Mesodermal cell (in vitro differentiated cells): ENCODE measurements around the gene STARD3.

ENCODE experiments used
- H3K27ac ChIP-seq: 2 replicates; pipeline ENCODE4 v1.7.0; 2013; ENCODE audit warnings: mild to moderate bottlenecking, low read depth, low read length, moderate library complexity; ENCODE audit not compliant: severe bottlenecking
- H3K36me3 ChIP-seq: 2 replicates; pipeline ENCODE4 v1.7.1; 2013; ENCODE audit warnings: mild to moderate bottlenecking, low read length, moderate library complexity; ENCODE audit not compliant: control insufficient read depth, insufficient read depth
- H3K4me1 ChIP-seq: one replicate; pipeline ENCODE4 v1.7.1; 2013; ENCODE audit warnings: mild to moderate bottlenecking, low read length; ENCODE audit not compliant: insufficient read depth, control insufficient read depth, poor library complexity, severe bottlenecking
- H3K4me3 ChIP-seq: 2 replicates; pipeline ENCODE4 v1.7.0; 2013; ENCODE audit warnings: low read length, control low read depth, mild to moderate bottlenecking; ENCODE audit not compliant: insufficient read depth, poor library complexity, severe bottlenecking; ENCODE audit errors: extremely low read depth
- H3K9me3 ChIP-seq: 2 replicates; pipeline ENCODE4 v1.7.1; 2013; ENCODE audit warnings: mild to moderate bottlenecking, low read length, moderate library complexity; ENCODE audit not compliant: control insufficient read depth
- WGBS, 2 experiments: methylation state at CpG; one replicate each; pipeline ENCODE4 v1.1.5; 2013; ENCODE audit warnings: missing lambda C conversion rate in 2 of 2; ENCODE audit not compliant: insufficient coverage in 2 of 2; 5-methylcytosine and 5-hydroxymethylcytosine counted together

Gene STARD3

GRCh38 chr17:39653662-39654331 lies 16.9 kb downstream of the STARD3 start:
- Histone ChIP-seq H3K4me3 (no peak overlapping the region), H3K27ac (no peak overlapping the region), H3K4me1 (peaks cover 25% of the 10 kb centered on the region), H3K36me3 (peaks cover 30% of the 10 kb centered on the region), H3K9me3 (no peaks in the 10 kb centered on the region)
- WGBS, 2 experiments, result 74 to 75% methylated on average over 10 to 12 of the region's 14 CpGs

GRCh38 chr17:39655105-39655504 lies 18.2 kb downstream of the STARD3 start:
- no peak overlapping the region for H3K27ac ChIP-seq
- 100% methylated on average over 1 of the region's 2 CpGs for WGBS, 2 experiments
- H3K4me3 ChIP-seq, result no peak overlapping the region
- peaks cover 40% of the 10 kb centered on the region for H3K36me3 ChIP-seq
- H3K9me3 ChIP-seq, result no peaks in the 10 kb centered on the region
- peaks cover 22% of the 10 kb centered on the region for H3K4me1 ChIP-seq

GRCh38 chr17:39658346-39658745 lies 21.4 kb downstream of the STARD3 start:
- H3K36me3 ChIP-seq, result peaks cover 52% of the 10 kb centered on the region
- H3K27ac ChIP-seq, result no peak overlapping the region
- peaks cover 4% of the 10 kb centered on the region for H3K4me1 ChIP-seq
- no peaks in the 10 kb centered on the region for H3K9me3 ChIP-seq
- 87 to 94% methylated on average over 5 to 10 of the region's 11 CpGs for WGBS, 2 experiments
- H3K4me3 ChIP-seq, result no peak overlapping the region

GRCh38 chr17:39658760-39659159 lies 21.8 kb downstream of the STARD3 start:
- H3K9me3 ChIP-seq, result no peaks in the 10 kb centered on the region
- H3K36me3 ChIP-seq, result peaks cover 49% of the 10 kb centered on the region
- WGBS, 2 experiments, result 86% methylated on average over 1 of the region's 3 CpGs; no CpG with 5 or more reads in 1 of the 2 experiments
- H3K27ac ChIP-seq, result no peak overlapping the region
- H3K4me1 ChIP-seq, result peaks cover 6% of the 10 kb centered on the region
- H3K4me3 ChIP-seq, result no peak overlapping the region

GRCh38 chr17:39659279-39660010 lies 22.5 kb downstream of the STARD3 start:
- no peaks in the 10 kb centered on the region for H3K9me3 ChIP-seq
- H3K27ac ChIP-seq, result no peak overlapping the region
- H3K4me3 ChIP-seq, result no peak overlapping the region
- 82 to 93% methylated on average over 8 of the region's 15 CpGs for WGBS, 2 experiments
- peaks cover 42% of the 10 kb centered on the region for H3K36me3 ChIP-seq
- peaks cover 9% of the 10 kb centered on the region for H3K4me1 ChIP-seq

GRCh38 chr17:39660011-39660360 lies 23.0 kb downstream of the STARD3 start:
- H3K36me3 ChIP-seq, result peaks cover 37% of the 10 kb centered on the region
- no peak overlapping the region for H3K4me3 ChIP-seq
- H3K4me1 ChIP-seq, result peaks cover 10% of the 10 kb centered on the region
- no peak overlapping the region for H3K27ac ChIP-seq
- WGBS, 2 experiments, result 86 to 100% methylated on average over 4 to 5 of the region's 5 CpGs
- H3K9me3 ChIP-seq, result no peaks in the 10 kb centered on the region

- WGBS, 2 experiments, result 91 to 94% methylated on average over 33 of the region's 35 CpGs
- H3K9me3 ChIP-seq, result no peaks in the 10 kb centered on the region
- no peak overlapping the region for H3K4me3 ChIP-seq
- peaks cover 31% of the 10 kb centered on the region for H3K36me3 ChIP-seq
- no peak overlapping the region for H3K27ac ChIP-seq
- H3K4me1 ChIP-seq, result peaks cover 10% of the 10 kb centered on the region
These were observed 23.7 kb downstream of the STARD3 start for GRCh38 chr17:39660397-39661385.

GRCh38 chr17:39661744-39662541 lies 25.0 kb downstream of the STARD3 start:
- Histone ChIP-seq H3K36me3 (peaks cover 31% of the 10 kb centered on the region), H3K4me1 (peaks cover 10% of the 10 kb centered on the region), H3K9me3 (no peaks in the 10 kb centered on the region), H3K4me3 (no peak overlapping the region), H3K27ac (no peak overlapping the region)
- 83 to 91% methylated on average over 4 to 8 of the region's 8 CpGs for WGBS, 2 experiments

GRCh38 chr17:39662551-39663339 lies 25.8 kb downstream of the STARD3 start:
- Histone ChIP-seq H3K4me3 (no peak overlapping the region), H3K9me3 (no peaks in the 10 kb centered on the region), H3K4me1 (peaks cover 16% of the 10 kb centered on the region), H3K27ac (no peak overlapping the region), H3K36me3 (peaks cover 31% of the 10 kb centered on the region)
- 91 to 93% methylated on average over 17 to 18 of the region's 22 CpGs for WGBS, 2 experiments
